ENCODE results near the gene ZFYVE28. TPM values are rescaled to one million over a fixed set of nuclear protein-coding genes. Genes with fewer than 3 reads are reported as not detected.
A peak's percentile ranks its signal among the peaks of the same experiment; 100 is the strongest.

The ZFYVE28 gene
- total RNA-seq, 1 donor from 2014 or later: 3.3 TPM

DNA sequence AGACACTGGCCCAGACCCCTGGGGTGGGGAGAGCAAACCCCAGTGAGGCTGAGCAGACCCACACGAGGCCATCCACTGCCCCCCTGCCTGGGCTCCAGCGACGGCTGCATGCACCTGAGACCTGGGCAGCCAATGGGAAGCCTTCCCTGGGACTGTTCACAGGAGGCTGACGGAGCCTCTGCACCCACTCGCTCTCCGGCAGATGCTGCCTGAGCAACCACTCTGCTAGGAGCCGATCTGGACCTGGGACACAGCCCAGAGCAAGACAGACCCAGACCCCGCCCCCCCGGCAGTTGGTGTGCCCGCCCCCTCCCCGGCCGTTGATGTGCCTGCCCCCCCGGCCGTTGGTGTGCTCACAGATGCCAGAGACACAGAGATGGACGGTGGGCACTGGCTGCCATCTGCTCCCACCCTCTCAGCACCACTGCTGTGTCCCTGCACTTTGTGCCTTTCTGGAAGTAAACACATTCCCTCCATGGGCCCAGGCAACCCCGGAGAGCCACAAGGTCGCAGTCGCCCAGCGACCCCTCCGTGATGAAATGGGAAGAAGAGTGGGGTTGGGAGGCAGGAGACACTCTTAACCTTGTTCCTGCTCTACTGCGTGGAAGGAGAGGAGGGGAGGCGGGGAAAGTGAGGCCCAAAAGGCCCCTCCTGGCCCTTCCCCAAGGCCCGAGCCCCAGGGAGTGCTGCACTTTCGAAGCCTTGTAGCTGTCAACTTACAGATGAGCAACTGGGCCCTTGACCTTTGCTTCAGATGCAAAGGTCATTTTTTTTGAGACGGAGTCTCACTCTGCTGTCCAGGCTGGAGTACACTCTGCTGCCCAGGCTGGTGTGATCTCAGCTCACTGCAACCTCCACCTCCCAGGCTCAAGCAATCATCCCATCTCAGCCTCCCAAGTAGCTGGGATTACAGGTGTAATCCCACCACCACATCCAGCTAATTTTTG is 62.0 kb downstream of the ZFYVE28 start:
- H3K4me1 Mint-ChIP-seq (ENCODE audit: low read depth): peaks cover 1% of the 10 kb centered on the region
- no peaks in the 10 kb centered on the region for H3K36me3 Mint-ChIP-seq (ENCODE audit: insufficient read depth)
- H3K4me3 Mint-ChIP-seq (ENCODE audit: low read depth): no peak overlapping the region
- H3K27ac Mint-ChIP-seq: no peak overlapping the region
- no peak for DNase-seq (ENCODE audit: low spot score, unreplicated experiment)
- H3K9me3 Mint-ChIP-seq (ENCODE audit: low read depth): no peaks in the 10 kb centered on the region
- H3K27me3 Mint-ChIP-seq: no peaks in the 10 kb centered on the region
- TF ChIP-seq, protein P1, sequence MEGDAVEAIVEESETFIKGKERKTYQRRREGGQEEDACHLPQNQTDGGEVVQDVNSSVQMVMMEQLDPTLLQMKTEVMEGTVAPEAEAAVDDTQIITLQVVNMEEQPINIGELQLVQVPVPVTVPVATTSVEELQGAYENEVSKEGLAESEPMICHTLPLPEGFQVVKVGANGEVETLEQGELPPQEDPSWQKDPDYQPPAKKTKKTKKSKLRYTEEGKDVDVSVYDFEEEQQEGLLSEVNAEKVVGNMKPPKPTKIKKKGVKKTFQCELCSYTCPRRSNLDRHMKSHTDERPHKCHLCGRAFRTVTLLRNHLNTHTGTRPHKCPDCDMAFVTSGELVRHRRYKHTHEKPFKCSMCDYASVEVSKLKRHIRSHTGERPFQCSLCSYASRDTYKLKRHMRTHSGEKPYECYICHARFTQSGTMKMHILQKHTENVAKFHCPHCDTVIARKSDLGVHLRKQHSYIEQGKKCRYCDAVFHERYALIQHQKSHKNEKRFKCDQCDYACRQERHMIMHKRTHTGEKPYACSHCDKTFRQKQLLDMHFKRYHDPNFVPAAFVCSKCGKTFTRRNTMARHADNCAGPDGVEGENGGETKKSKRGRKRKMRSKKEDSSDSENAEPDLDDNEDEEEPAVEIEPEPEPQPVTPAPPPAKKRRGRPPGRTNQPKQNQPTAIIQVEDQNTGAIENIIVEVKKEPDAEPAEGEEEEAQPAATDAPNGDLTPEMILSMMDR (IDR thresholded peaks at IDR 0.05; ENCODE audit: unreplicated experiment): no peak

DNA sequence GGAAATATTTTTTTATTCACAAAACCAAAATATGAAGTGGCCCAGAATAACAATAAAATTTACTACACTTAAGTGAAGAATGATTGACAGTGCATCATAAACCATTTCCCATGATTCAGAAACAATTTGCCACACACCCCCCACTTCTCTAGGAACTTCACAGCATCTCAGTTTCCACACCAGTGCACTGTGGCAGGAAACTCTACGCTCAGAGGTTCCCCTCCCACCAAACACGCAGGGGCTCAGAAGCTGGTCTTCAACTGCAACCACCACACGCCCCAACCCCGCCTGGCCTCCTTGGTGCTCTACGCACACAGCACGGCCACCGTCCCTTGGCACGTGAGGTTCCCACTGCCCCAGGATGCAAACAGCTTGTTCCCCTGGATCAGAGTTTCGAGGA is 63.7 kb downstream of the ZFYVE28 start:
- Mint-ChIP-seq H3K27me3 (no peaks in the 10 kb centered on the region), H3K36me3 (ENCODE audit: insufficient read depth) (no peaks in the 10 kb centered on the region), H3K27ac (no peak overlapping the region), H3K9me3 (ENCODE audit: low read depth) (no peaks in the 10 kb centered on the region), H3K4me3 (ENCODE audit: low read depth) (no peak overlapping the region), H3K4me1 (ENCODE audit: low read depth) (no peaks in the 10 kb centered on the region)
- no peak for DNase-seq (ENCODE audit: low spot score, unreplicated experiment)
- TF ChIP-seq, protein P1 (IDR thresholded peaks at IDR 0.05; ENCODE audit: unreplicated experiment): no peak

DNA sequence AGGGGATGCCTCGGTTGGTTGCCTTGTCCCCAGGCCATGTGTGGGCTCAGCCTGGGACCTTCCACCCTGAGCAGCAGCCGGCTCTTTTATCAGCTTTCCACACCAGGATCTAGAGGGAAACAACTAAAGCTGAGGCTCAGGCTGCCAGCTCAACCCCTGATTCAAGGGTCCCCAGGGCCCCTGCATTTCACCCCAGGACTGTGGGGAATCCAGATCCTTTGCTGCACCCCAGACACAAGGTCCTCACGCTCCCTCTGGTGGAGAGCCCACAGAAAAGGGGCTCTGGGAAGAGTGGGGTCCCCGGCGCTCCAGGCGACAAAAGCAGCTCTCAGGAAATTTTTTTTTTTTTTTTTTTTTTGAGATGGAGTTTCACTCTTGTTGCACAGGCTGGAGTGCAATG is 64.3 kb downstream of the ZFYVE28 start:
- no peak for DNase-seq (ENCODE audit: low spot score, unreplicated experiment)
- Mint-ChIP-seq H3K27me3 (no peaks in the 10 kb centered on the region), H3K4me3 (ENCODE audit: low read depth) (no peak overlapping the region), H3K27ac (no peak overlapping the region), H3K4me1 (ENCODE audit: low read depth) (no peaks in the 10 kb centered on the region), H3K36me3 (ENCODE audit: insufficient read depth) (no peaks in the 10 kb centered on the region), H3K9me3 (ENCODE audit: low read depth) (no peaks in the 10 kb centered on the region)
- TF ChIP-seq, protein P1 (IDR thresholded peaks at IDR 0.05; ENCODE audit: unreplicated experiment): peak; percentile 22

DNA sequence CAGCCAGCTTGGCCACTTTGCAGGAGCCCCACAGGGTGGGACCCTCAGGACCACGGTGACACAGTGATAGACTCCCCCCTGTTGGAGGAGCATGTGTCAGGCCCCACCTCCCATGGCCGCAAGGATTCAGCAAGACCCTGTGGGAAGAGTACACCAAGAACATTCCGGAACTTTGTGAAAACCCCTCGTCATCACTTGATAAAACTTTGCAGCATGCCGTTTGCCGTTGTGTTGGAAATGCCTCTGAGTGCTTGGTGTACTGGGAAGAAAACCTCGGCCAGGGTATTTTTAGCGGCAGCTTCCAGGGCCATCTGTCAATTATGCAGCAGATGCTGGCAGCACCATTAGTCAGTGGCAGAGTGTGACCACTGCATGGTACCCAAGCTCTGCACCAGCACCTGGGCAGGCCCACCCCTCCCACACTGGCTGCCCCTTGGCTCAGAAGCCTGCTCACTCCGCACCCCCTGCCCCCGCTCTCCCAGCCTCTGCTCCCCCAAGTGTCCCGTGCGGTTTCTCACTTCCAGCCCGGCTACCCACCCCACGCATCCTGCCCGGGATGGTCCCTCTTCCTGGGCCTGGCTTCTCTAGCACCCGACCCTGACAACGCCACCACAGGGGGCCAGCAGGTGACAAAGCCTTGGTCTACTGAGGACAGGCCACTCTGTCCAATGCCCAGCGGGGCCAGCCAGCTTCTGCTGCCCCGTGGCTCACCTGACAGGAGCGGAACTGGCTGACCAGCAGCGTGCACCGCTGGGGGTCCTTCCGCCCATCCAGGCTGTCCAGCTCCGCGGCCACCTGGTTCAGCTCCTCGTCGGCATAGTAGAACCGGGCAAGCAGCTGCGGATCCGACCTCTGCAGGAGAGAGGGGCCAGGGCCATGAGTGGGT is 65.0 kb downstream of the ZFYVE28 start:
- no peaks in the 10 kb centered on the region for H3K27me3 Mint-ChIP-seq
- H3K4me3 Mint-ChIP-seq (ENCODE audit: low read depth): no peak overlapping the region
- DNase-seq (ENCODE audit: low spot score, unreplicated experiment): no peak
- no peaks in the 10 kb centered on the region for H3K4me1 Mint-ChIP-seq (ENCODE audit: low read depth)
- no peaks in the 10 kb centered on the region for H3K36me3 Mint-ChIP-seq (ENCODE audit: insufficient read depth)
- H3K27ac Mint-ChIP-seq: no peak overlapping the region
- no peaks in the 10 kb centered on the region for H3K9me3 Mint-ChIP-seq (ENCODE audit: low read depth)
- TF ChIP-seq, protein P1 (IDR thresholded peaks at IDR 0.05; ENCODE audit: unreplicated experiment): no peak

DNA sequence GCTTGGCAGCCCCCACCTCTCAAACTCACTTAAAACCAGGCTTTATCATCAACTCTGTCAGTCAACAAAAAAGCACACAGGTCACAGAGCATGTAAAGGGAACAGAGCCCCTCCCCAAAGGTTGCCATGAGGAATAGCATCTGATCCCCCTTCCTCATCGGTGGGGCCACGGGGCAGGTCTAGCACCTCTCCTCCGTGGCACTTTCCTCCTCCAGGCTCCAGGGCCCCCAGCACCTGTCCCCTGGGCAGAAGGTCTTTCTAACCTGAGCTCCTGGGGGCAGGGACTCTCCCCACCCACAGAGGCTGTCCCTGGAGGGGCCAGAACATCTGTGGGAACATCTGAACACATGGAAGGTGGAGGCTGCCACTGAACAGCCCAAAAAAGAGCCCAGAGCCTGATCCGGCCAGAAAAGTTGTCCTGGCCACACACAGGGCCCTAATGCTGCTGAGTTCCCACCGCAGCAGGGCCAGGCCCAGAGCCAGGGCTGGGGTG is 65.7 kb downstream of the ZFYVE28 start:
- Mint-ChIP-seq H3K27ac (no peak overlapping the region), H3K36me3 (ENCODE audit: insufficient read depth) (no peaks in the 10 kb centered on the region)
- TF ChIP-seq, protein P1 (IDR thresholded peaks at IDR 0.05; ENCODE audit: unreplicated experiment): no peak

More for the DNA sequence above, 65.7 kb downstream of the ZFYVE28 start:
- Mint-ChIP-seq H3K27me3 (no peaks in the 10 kb centered on the region), H3K4me3 (ENCODE audit: low read depth) (no peak overlapping the region), H3K9me3 (ENCODE audit: low read depth) (no peaks in the 10 kb centered on the region), H3K4me1 (ENCODE audit: low read depth) (no peaks in the 10 kb centered on the region)
- no peak for DNase-seq (ENCODE audit: low spot score, unreplicated experiment)
